K562 (cell line): ENCODE results near the gene EFCAB13. TPM values are rescaled to one million over a fixed set of nuclear protein-coding genes. Genes with fewer than 3 reads are reported as not detected.

ENCODE experiments used
- CC2D1A ChIP-seq: fragments of 450-650 bp; IDR thresholded peaks from 2 replicates; pipeline ENCODE4 v1.6.1; 2017; ENCODE audit warnings: mild to moderate bottlenecking
- CTBP1 ChIP-seq: fragments of 450-650 bp; IDR thresholded peaks from 2 replicates; pipeline ENCODE4 v1.6.1; 2016; ENCODE audit warnings: borderline replicate concordance
- CXXC5 ChIP-seq: fragments of 250-450 bp; sonication (Bioruptor Pico); IDR thresholded peaks from 2 replicates; pipeline ENCODE4 v1.8.0; 2022; ENCODE audit warnings: inconsistent platforms, mild to moderate bottlenecking, moderate library complexity
- EP300 ChIP-seq: IDR thresholded peaks from 2 replicates; pipeline ENCODE4 v1.6.1; 2012; ENCODE audit warnings: low read length, improper control_type of control experiment
- HNRNPLL ChIP-seq: fragments of 200-400 bp; formaldehyde crosslinking; IDR thresholded peaks from 2 replicates; pipeline ENCODE4 v1.6.1; 2017; ENCODE audit warnings: low read length, low read depth, mild to moderate bottlenecking; ENCODE audit not compliant: poor library complexity, severe bottlenecking
- MIER1 ChIP-seq: fragments of 450-650 bp; IDR thresholded peaks from 2 replicates; pipeline ENCODE4 v1.6.1; 2016; ENCODE audit warnings: antibody characterized with exemption, mild to moderate bottlenecking, low read depth
- PHB ChIP-seq: fragments of 250-450 bp; sonication (Bioruptor Pico); IDR thresholded peaks from 2 replicates; pipeline ENCODE4 v1.5.0; 2021
- POLR3G ChIP-seq: IDR thresholded peaks from 2 replicates; pipeline ENCODE4 v1.6.1; 2011; ENCODE audit not compliant: insufficient read length, insufficient replicate concordance; ENCODE audit errors: extremely low read depth
- RAD21 ChIP-seq, 2 experiments: fragments of 250-450 bp in 1 of 2; fragments of 450-650 bp in 1 of 2; sonication (Bioruptor Pico) in 1 of 2; formaldehyde crosslinking in 1 of 2; IDR thresholded peaks in 1 of 2; conservative IDR thresholded peaks in 1 of 2; 2 replicates each; pipeline versions ENCODE4 v1.4.0 to v1.8.0; 2020 to 2022; ENCODE audit warnings: mild to moderate bottlenecking in 2 of 2, moderate library complexity in 1 of 2
- RREB1 ChIP-seq: fragments of 250-450 bp; sonication (Bioruptor Pico); IDR thresholded peaks from 2 replicates; pipeline ENCODE4 v1.4.0; 2020
- SMARCA4 ChIP-seq: fragments of 450-650 bp; IDR thresholded peaks from 2 replicates; pipeline ENCODE4 v1.6.1; 2016
- TEAD4 ChIP-seq, 2 experiments: sonication (generic) in 1 of 2; formaldehyde crosslinking in 1 of 2; IDR thresholded peaks; 2 replicates each; pipeline versions ENCODE4 v1.6.1 to v1.8.0; 2012 to 2022; ENCODE audit warnings: borderline replicate concordance in 1 of 2, inconsistent platforms in 1 of 2, low read length in 1 of 2, mild to moderate bottlenecking in 1 of 2, missing genetic modification reagents in 1 of 2
- THRB ChIP-seq: fragments of 450-650 bp; formaldehyde crosslinking; conservative IDR thresholded peaks from 2 replicates; pipeline ENCODE4 v1.4.0; 2022; ENCODE audit warnings: mild to moderate bottlenecking, missing genetic modification characterization
- ZMIZ1 ChIP-seq, 2 experiments: fragments of 150-350 bp in 1 of 2; IDR thresholded peaks; 2 replicates each; pipeline ENCODE4 v1.6.1; 2012 to 2016; ENCODE audit warnings: low read depth in 2 of 2, low read length in 2 of 2, mild to moderate bottlenecking in 1 of 2, moderate library complexity in 1 of 2
- ZNF239 ChIP-seq: fragments of 250-450 bp; sonication (Bioruptor Pico); IDR thresholded peaks from 2 replicates; pipeline ENCODE4 v1.4.0; 2020; ENCODE audit warnings: mild to moderate bottlenecking
- ZNF589 ChIP-seq: fragments of 200-800 bp; sonication (Bioruptor generic); IDR thresholded peaks from 2 replicates; pipeline ENCODE4 v1.6.1; 2016; ENCODE audit warnings: low read depth, missing genetic modification characterization, missing compliant biosample characterization
- polyA plus RNA-seq, 8 experiments: library from polyadenylated mRNA; depleted of rRNA in 4 of 8; stranded (reverse) in 5 of 8; unstranded in 3 of 8; fragments of >200 nt; fragmentation: Nextera tagmentation in 2 of 8; fragmentation: Illumina TruSeq in 1 of 8; extraction: Ambion mirVana in 2 of 8; extraction: Trizol in 1 of 8; gene quantifications; 2 replicates each; pipeline versions ENCODE4 v1.2.1 to v1.2.3, GENCODE V29; 2011 to 2014; ENCODE audit warnings: inconsistent platforms in 1 of 8, missing spikeins in 1 of 8
- total RNA-seq, 7 experiments: library from RNA; depleted of rRNA in 6 of 7; stranded (reverse); fragments of >200 nt in 6 of 7; fragmentation: Illumina TruSeq in 2 of 7; extraction: Trizol in 2 of 7; gene quantifications; 2 replicates each; pipeline versions ENCODE4 v1.2.1 to v1.2.3, GENCODE V29; 2011 to 2021; ENCODE audit warnings: low replicate concordance in 1 of 7

The EFCAB13 gene
- total and polyA plus RNA-seq, 9 of the 15 experiments (the other 6 are each of a cell fraction or from before 2014, with no cell fraction given): 0.32 to 1.3 (median 0.95) TPM

- TF ChIP-seq RREB1 (CRISPR knock-in tag): no peak
- TF ChIP-seq MIER1: 0 out of 2 replicates have a peak, but pooled peaks have one; percentile 30
- peak; percentile 51; the same call in 1 of the 2 replicates for TF ChIP-seq CC2D1A
- TF ChIP-seq CXXC5: peak; percentile 54
- peak; percentile 59; the same call in 1 of the 2 replicates for TF ChIP-seq CTBP1
- 0 out of 2 replicates have a peak, but pooled peaks have one; percentile 36 for TF ChIP-seq THRB (CRISPR knock-in tag)
- TF ChIP-seq PHB: no peak
- peak; percentile 77 for TF ChIP-seq ZNF589 (CRISPR knock-in tag)
- TF ChIP-seq EP300: peak; percentile 92
- TF ChIP-seq TEAD4 (IDR thresholded peaks at IDR 0.05; ENCODE audit: low read length): peak; percentile 87
- no peak for TF ChIP-seq TEAD4 (CRISPR knock-in tag; IDR thresholded peaks at IDR 0.05; ENCODE audit: borderline replicate concordance)
- TF ChIP-seq POLR3G: no peak
- peak; percentile 24; the same call in 1 of the 2 replicates for TF ChIP-seq ZNF239 (CRISPR knock-in tag)
- peak in 1 of 2 experiments; percentile 85; a peak in 2 of 4 replicates for TF ChIP-seq ZMIZ1 (IDR thresholded peaks at IDR 0.05; ENCODE audit: low read depth in 2 of 2, low read length in 2 of 2)
- TF ChIP-seq RAD21 (CRISPR knock-in tag; conservative IDR thresholded peaks at IDR 0.05 in 1 of 2, IDR thresholded peaks at IDR 0.05 in 1 of 2): 0 out of 4 replicates have a peak, but pooled peaks of 1 of the 2 experiments have one; percentile 18
- TF ChIP-seq SMARCA4: peak; percentile 96
- no peak for TF ChIP-seq HNRNPLL
Observed at GRCh38 chr17:47288531-47289116, 35.1 kb upstream of the EFCAB13 start (continued).
